HCT116 (cell line): ENCODE measurements around the gene HUNK. TPM values are rescaled to one million over a fixed set of nuclear protein-coding genes. Genes with fewer than 3 reads are reported as not detected.

Source experiments
- ATAC-seq: fragments of 200-7000 bp; cut with Tn5 transposase; 2 replicates; pipeline ENCODE4 v1.9.1; 2020; ENCODE audit warnings: mild to moderate bottlenecking, moderate library complexity
- BruUV-seq: library from RNA; stranded (reverse); fragments of 400-500 nt; replicated peaks from 2 replicates; lab custom pipeline; 2021; lab: Mats Ljungman, UMichigan
- CTCF ChIA-PET: fragments of 300-600 bp; sonication (Branson Sonifier 250); formaldehyde crosslinking; loops from one replicate; lab custom pipeline; 2021; ENCODE audit warnings: antibody characterized with exemption; lab: Charles Lee
- POLR2A ChIA-PET: fragments of 300-600, 350-600 bp; sonication (Branson Sonifier 250); formaldehyde crosslinking; loops from one replicate; lab custom pipeline; 2021; ENCODE audit warnings: antibody characterized with exemption; lab: Charles Lee
- RAD21 ChIA-PET, 2 experiments: fragments of 300-600 bp; sonication (Branson Sonifier 250); formaldehyde crosslinking; loops; one replicate each; lab custom pipeline; 2023; ENCODE audit warnings: low total read pairs in 2 of 2; ENCODE audit not compliant: uncharacterized antibody in 2 of 2, unreplicated experiment in 2 of 2, low non-redundant PET in 1 of 2; lab: Charles Lee
- DNase-seq: peaks from one replicate; pipeline ENCODE4 v3.0.0-alpha.2; 2010; ENCODE audit warnings: low read depth, low spot score
- H2AFZ ChIP-seq: fragments of 200-600 bp; shearing (Covaris generic), sonication (generic); 2 replicates; pipeline ENCODE4 v1.6.1; 2017; ENCODE audit warnings: low read depth, mixed run types, mixed read lengths, antibody characterized with exemption, low read length; ENCODE audit not compliant: poor library complexity, severe bottlenecking
- H3K27ac ChIP-seq: 2 replicates; pipeline ENCODE4 v1.5.1; 2012; ENCODE audit warnings: low read depth, low read length
- H3K27me3 ChIP-seq: fragments of 200-600 bp; sonication (generic); 2 replicates; pipeline ENCODE4 v1.6.1; 2016; ENCODE audit warnings: mixed run types, low read length, mixed read lengths; ENCODE audit not compliant: insufficient read depth
- H3K36me3 ChIP-seq, 2 experiments: fragments of 200-500 bp in 1 of 2; fragments of 200-600 bp in 1 of 2; sonication (Bioruptor generic) in 1 of 2; sonication (generic) in 1 of 2; 2 replicates each; pipeline versions ENCODE4 v1.5.1 to v1.6.1; 2014 to 2016; ENCODE audit warnings: low read length in 2 of 2, inconsistent platforms in 1 of 2, mixed read lengths in 1 of 2, mixed run types in 1 of 2; ENCODE audit not compliant: insufficient read depth in 2 of 2, control insufficient read depth in 1 of 2
- H3K4me1 ChIP-seq, 2 experiments: fragments of 200-600 bp in 1 of 2; sonication (generic) in 1 of 2; 2 replicates each; pipeline versions ENCODE4 v1.5.1 to v1.6.1; 2012 to 2017; ENCODE audit warnings: low read length in 2 of 2, inconsistent platforms in 1 of 2, mild to moderate bottlenecking in 1 of 2, mixed read lengths in 1 of 2, mixed run types in 1 of 2, moderate library complexity in 1 of 2; ENCODE audit not compliant: insufficient read depth in 2 of 2, control insufficient read depth in 1 of 2
- H3K4me2 ChIP-seq: fragments of 200-600 bp; sonication (generic); 2 replicates; pipeline ENCODE4 v1.6.1; 2017; ENCODE audit warnings: mixed run types, low read length, mixed read lengths
- H3K4me3 ChIP-seq, 2 experiments: fragments of 200-600 bp in 1 of 2; sonication (generic) in 1 of 2; replicated peaks in 1 of 2; 2 replicates each; pipeline ENCODE4 v1.5.1; 2011 to 2016; ENCODE audit warnings: low read length in 2 of 2, control low read depth in 1 of 2, low read depth in 1 of 2, mild to moderate bottlenecking in 1 of 2, mixed read lengths in 1 of 2, mixed run types in 1 of 2
- H3K79me2 ChIP-seq: fragments of 200-600 bp; sonication (generic); 2 replicates; pipeline ENCODE4 v1.6.1; 2017; ENCODE audit warnings: mild to moderate bottlenecking, mixed run types, low read length, moderate library complexity, mixed read lengths; ENCODE audit not compliant: insufficient read depth
- H3K9ac ChIP-seq: fragments of 200-600 bp; sonication (generic); 2 replicates; pipeline ENCODE4 v1.6.1; 2016; ENCODE audit warnings: low read length, mixed read lengths
- H3K9me2 ChIP-seq: fragments of 200-600 bp; sonication (generic), shearing (Covaris generic); 2 replicates; pipeline ENCODE4 v1.6.1; 2017; ENCODE audit warnings: mixed run types, mild to moderate bottlenecking, moderate library complexity; ENCODE audit not compliant: insufficient read depth
- H3K9me3 ChIP-seq, 2 experiments: fragments of 200-500 bp in 1 of 2; fragments of 200-600 bp in 1 of 2; sonication (Bioruptor generic) in 1 of 2; sonication (generic) in 1 of 2; 2 replicates each; pipeline ENCODE4 v1.6.1; 2014 to 2017; ENCODE audit warnings: low read length in 2 of 2, mixed read lengths in 2 of 2, inconsistent platforms in 1 of 2, low read depth in 1 of 2, mild to moderate bottlenecking in 1 of 2, mixed run types in 1 of 2, moderate library complexity in 1 of 2; ENCODE audit not compliant: control insufficient read depth in 1 of 2, insufficient read depth in 1 of 2
- H4K20me1 ChIP-seq: fragments of 200-600 bp; sonication (generic), shearing (Covaris generic); 2 replicates; pipeline ENCODE4 v1.6.1; 2017; ENCODE audit warnings: mixed run types, mild to moderate bottlenecking, moderate library complexity; ENCODE audit not compliant: insufficient read depth
- CBX3 ChIP-seq: IDR thresholded peaks from 2 replicates; pipeline ENCODE4 v1.6.1; 2012; ENCODE audit warnings: low read depth
- EGR1 ChIP-seq: IDR thresholded peaks from 2 replicates; pipeline ENCODE4 v1.6.1; 2012; ENCODE audit warnings: low read depth
- RAD21 ChIP-seq: IDR thresholded peaks from 2 replicates; pipeline ENCODE4 v1.6.1; 2012; ENCODE audit warnings: low read depth, mild to moderate bottlenecking
- SIN3A ChIP-seq: IDR thresholded peaks from 2 replicates; pipeline ENCODE4 v1.6.1; 2012; ENCODE audit warnings: low read depth
- SP1 ChIP-seq: IDR thresholded peaks from 2 replicates; pipeline ENCODE4 v1.6.1; 2012; ENCODE audit warnings: low read depth
- SRF ChIP-seq: IDR thresholded peaks from 2 replicates; pipeline ENCODE4 v1.6.1; 2012; ENCODE audit warnings: low read depth
- TCF7L2 ChIP-seq: IDR thresholded peaks from 2 replicates; pipeline ENCODE4 v1.7.0; 2011; ENCODE audit warnings: borderline replicate concordance, inconsistent platforms; ENCODE audit not compliant: insufficient read depth, insufficient read length; ENCODE audit errors: extremely low read depth
- ZFX ChIP-seq: fragments of 450-650 bp; IDR thresholded peaks from 2 replicates; pipeline ENCODE4 v1.6.1; 2017
- ZNF274 ChIP-seq: fragments of 200-500 bp; sonication (Bioruptor generic); IDR thresholded peaks from 2 replicates; pipeline ENCODE4 v1.6.1; 2014; ENCODE audit warnings: mild to moderate bottlenecking, low read depth, low read length, inconsistent platforms
- intact Hi-C: fragments of 100-400 bp; cut with micrococcal nuclease; formaldehyde crosslinking; loops from 2 replicates; pipeline ENCODE4 v1.10.0; 2022
- total RNA-seq: library from RNA; stranded (reverse); gene quantifications from one replicate; pipeline ENCODE4 v1.2.1, GENCODE V29; 2021; ENCODE audit not compliant: unreplicated experiment
- TF ChIP-seq, protein P1 (sequence below): IDR thresholded peaks from 2 replicates; pipeline ENCODE4 v1.6.1; 2012
- TF ChIP-seq, protein P2 (sequence below): IDR thresholded peaks from 2 replicates; pipeline ENCODE4 v1.6.1; 2011; ENCODE audit warnings: mild to moderate bottlenecking, low read length, moderate library complexity; ENCODE audit not compliant: insufficient replicate concordance; ENCODE audit errors: extremely low read depth
- TF ChIP-seq, protein P3 (sequence below), 3 experiments: fragments of 200-600 bp in 1 of 3; sonication (generic) in 1 of 3; IDR thresholded peaks in 2 of 3; conservative IDR thresholded peaks in 1 of 3; 2 replicates each; pipeline ENCODE4 v1.5.1; 2012 to 2017; ENCODE audit warnings: low read depth in 2 of 3, low read length in 2 of 3, antibody characterized with exemption in 1 of 3, borderline replicate concordance in 1 of 3, control low read depth in 1 of 3, mild to moderate bottlenecking in 1 of 3, mixed read lengths in 1 of 3, mixed run types in 1 of 3, moderate library complexity in 1 of 3; ENCODE audit not compliant: insufficient read depth in 1 of 3

The HUNK gene
- total RNA-seq, 1 experiment from 2014 or later, result not detected

GRCh38 chr21:31875496-31876015 lies 2.7 kb downstream of the HUNK start:
- Histone ChIP-seq H3K9me2 (no peaks in the 10 kb centered on the region), H3K4me2 (no peak overlapping the region), H3K27ac (no peak overlapping the region), H3K4me3 (no peak overlapping the region), H3K9me3 (no peaks in the 10 kb centered on the region), H3K36me3 (no peaks in the 10 kb centered on the region), H4K20me1 (no peaks in the 10 kb centered on the region), H3K4me1 (no peaks in the 10 kb centered on the region), H3K9ac (no peak overlapping the region), H2AFZ (no peak overlapping the region), H3K79me2 (no peaks in the 10 kb centered on the region)
- CTCF ChIA-PET, result no interaction called here
- RAD21 ChIA-PET, result no interaction called here
- DNase-seq, result no peak
- POLR2A ChIA-PET, result no interaction called here
- intact Hi-C loops, result no loop called here
- TF ChIP-seq EGR1 (no peak), SP1 (no peak), RAD21 (no peak), CBX3 (no peak), ZFX (no peak)
- TF ChIP-seq, protein P1, sequence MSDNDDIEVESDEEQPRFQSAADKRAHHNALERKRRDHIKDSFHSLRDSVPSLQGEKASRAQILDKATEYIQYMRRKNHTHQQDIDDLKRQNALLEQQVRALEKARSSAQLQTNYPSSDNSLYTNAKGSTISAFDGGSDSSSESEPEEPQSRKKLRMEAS, result no peak
- TF ChIP-seq, all 23 proteins: peak for 0
- peaks cover 42% of the 10 kb centered on the region for H3K27me3 ChIP-seq
- no peak for ATAC-seq
- no TSS peak for BruUV-seq

DNA sequence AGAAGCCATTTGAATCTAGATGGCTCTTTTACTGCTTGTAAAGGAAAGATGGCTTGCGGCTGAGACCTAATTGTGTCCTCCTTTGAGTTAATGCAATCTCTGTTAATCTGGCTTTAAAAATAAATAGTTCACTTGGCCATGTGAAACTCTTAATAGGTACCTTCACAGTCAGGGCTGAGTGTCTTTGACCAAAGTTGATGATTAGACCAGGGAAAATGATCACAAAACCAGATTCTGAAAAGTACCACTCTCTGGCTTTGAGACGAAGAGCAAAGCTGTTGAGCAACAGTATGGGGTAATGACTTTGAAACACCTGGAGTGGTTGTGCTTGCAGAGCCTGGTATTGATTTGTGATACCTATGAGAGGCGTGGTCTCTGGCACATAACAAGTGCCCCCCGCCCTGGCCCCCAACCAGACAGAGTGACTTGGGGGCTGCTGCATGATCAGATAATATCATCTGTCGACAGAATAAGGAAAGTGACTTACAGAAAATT lies 4.7 kb downstream of the HUNK start:
- POLR2A ChIA-PET, result no interaction called here
- intact Hi-C loops, result no loop called here
- DNase-seq, result no peak
- no peak overlapping the region for H3K27ac ChIP-seq
- no peak overlapping the region for H3K9ac ChIP-seq
- H3K36me3 ChIP-seq, result no peaks in the 10 kb centered on the region
- H3K4me3 ChIP-seq, result no peak overlapping the region
- CTCF ChIA-PET, result no interaction called here
- TF ChIP-seq ZNF274, result no peak
- no peak for TF ChIP-seq SIN3A
- TF ChIP-seq, protein P2, sequence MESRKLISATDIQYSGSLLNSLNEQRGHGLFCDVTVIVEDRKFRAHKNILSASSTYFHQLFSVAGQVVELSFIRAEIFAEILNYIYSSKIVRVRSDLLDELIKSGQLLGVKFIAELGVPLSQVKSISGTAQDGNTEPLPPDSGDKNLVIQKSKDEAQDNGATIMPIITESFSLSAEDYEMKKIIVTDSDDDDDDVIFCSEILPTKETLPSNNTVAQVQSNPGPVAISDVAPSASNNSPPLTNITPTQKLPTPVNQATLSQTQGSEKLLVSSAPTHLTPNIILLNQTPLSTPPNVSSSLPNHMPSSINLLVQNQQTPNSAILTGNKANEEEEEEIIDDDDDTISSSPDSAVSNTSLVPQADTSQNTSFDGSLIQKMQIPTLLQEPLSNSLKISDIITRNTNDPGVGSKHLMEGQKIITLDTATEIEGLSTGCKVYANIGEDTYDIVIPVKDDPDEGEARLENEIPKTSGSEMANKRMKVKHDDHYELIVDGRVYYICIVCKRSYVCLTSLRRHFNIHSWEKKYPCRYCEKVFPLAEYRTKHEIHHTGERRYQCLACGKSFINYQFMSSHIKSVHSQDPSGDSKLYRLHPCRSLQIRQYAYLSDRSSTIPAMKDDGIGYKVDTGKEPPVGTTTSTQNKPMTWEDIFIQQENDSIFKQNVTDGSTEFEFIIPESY, result no peak
- TF ChIP-seq TCF7L2, result no peak
- TF ChIP-seq, protein P3, sequence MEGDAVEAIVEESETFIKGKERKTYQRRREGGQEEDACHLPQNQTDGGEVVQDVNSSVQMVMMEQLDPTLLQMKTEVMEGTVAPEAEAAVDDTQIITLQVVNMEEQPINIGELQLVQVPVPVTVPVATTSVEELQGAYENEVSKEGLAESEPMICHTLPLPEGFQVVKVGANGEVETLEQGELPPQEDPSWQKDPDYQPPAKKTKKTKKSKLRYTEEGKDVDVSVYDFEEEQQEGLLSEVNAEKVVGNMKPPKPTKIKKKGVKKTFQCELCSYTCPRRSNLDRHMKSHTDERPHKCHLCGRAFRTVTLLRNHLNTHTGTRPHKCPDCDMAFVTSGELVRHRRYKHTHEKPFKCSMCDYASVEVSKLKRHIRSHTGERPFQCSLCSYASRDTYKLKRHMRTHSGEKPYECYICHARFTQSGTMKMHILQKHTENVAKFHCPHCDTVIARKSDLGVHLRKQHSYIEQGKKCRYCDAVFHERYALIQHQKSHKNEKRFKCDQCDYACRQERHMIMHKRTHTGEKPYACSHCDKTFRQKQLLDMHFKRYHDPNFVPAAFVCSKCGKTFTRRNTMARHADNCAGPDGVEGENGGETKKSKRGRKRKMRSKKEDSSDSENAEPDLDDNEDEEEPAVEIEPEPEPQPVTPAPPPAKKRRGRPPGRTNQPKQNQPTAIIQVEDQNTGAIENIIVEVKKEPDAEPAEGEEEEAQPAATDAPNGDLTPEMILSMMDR (IDR thresholded peaks at IDR 0.05 in 2 of 3, conservative IDR thresholded peaks at IDR 0.05 in 1 of 3; ENCODE audit: borderline replicate concordance in 1 of 3, insufficient read depth in 1 of 3, low read depth in 2 of 3, low read length in 2 of 3), result no peak
- TF ChIP-seq, protein P1, result no peak
- no peak for TF ChIP-seq SRF
- H3K9me3 ChIP-seq, result no peaks in the 10 kb centered on the region
- H3K4me2 ChIP-seq, result no peak overlapping the region
- H2AFZ ChIP-seq, result no peak overlapping the region
- H3K4me1 ChIP-seq, result no peaks in the 10 kb centered on the region
- ATAC-seq, result no peak
- no peaks in the 10 kb centered on the region for H3K9me2 ChIP-seq
- peaks cover 61% of the 10 kb centered on the region for H3K27me3 ChIP-seq
- RAD21 ChIA-PET, result no interaction called here
- no TSS peak for BruUV-seq
- no peaks in the 10 kb centered on the region for H3K79me2 ChIP-seq
- H4K20me1 ChIP-seq, result no peaks in the 10 kb centered on the region
